HCT116 (cell line): ENCODE results near the gene SNAI1. TPM values are rescaled to one million over a fixed set of nuclear protein-coding genes. Genes with fewer than 3 reads are reported as not detected.
"Not testable (repeated sequence)": the region's sequence is repeated elsewhere in the genome, so short reads cannot be mapped to it uniquely, and the experiment has no call there.

Experiments used
- ATAC-seq: fragments of 200-7000 bp; cut with Tn5 transposase; 2 replicates; pipeline ENCODE4 v1.9.1; 2020; ENCODE audit warnings: mild to moderate bottlenecking, moderate library complexity
- BruUV-seq: library from RNA; stranded (reverse); fragments of 400-500 nt; replicated peaks from 2 replicates; lab custom pipeline; 2021; lab: Mats Ljungman, UMichigan
- CTCF ChIA-PET: fragments of 300-600 bp; sonication (Branson Sonifier 250); formaldehyde crosslinking; loops from one replicate; lab custom pipeline; 2021; ENCODE audit warnings: antibody characterized with exemption; lab: Charles Lee
- POLR2A ChIA-PET: fragments of 300-600, 350-600 bp; sonication (Branson Sonifier 250); formaldehyde crosslinking; loops from one replicate; lab custom pipeline; 2021; ENCODE audit warnings: antibody characterized with exemption; lab: Charles Lee
- RAD21 ChIA-PET, 2 experiments: fragments of 300-600 bp; sonication (Branson Sonifier 250); formaldehyde crosslinking; loops; one replicate each; lab custom pipeline; 2023; ENCODE audit warnings: low total read pairs in 2 of 2; ENCODE audit not compliant: uncharacterized antibody in 2 of 2, unreplicated experiment in 2 of 2, low non-redundant PET in 1 of 2; lab: Charles Lee
- DNase-seq: peaks from one replicate; pipeline ENCODE4 v3.0.0-alpha.2; 2010; ENCODE audit warnings: low read depth, low spot score
- H2AFZ ChIP-seq: fragments of 200-600 bp; shearing (Covaris generic), sonication (generic); 2 replicates; pipeline ENCODE4 v1.6.1; 2017; ENCODE audit warnings: low read depth, mixed run types, mixed read lengths, antibody characterized with exemption, low read length; ENCODE audit not compliant: poor library complexity, severe bottlenecking
- H3K27ac ChIP-seq: 2 replicates; pipeline ENCODE4 v1.5.1; 2012; ENCODE audit warnings: low read depth, low read length
- H3K27me3 ChIP-seq: fragments of 200-600 bp; sonication (generic); 2 replicates; pipeline ENCODE4 v1.6.1; 2016; ENCODE audit warnings: mixed run types, low read length, mixed read lengths; ENCODE audit not compliant: insufficient read depth
- H3K36me3 ChIP-seq, 2 experiments: fragments of 200-500 bp in 1 of 2; fragments of 200-600 bp in 1 of 2; sonication (Bioruptor generic) in 1 of 2; sonication (generic) in 1 of 2; 2 replicates each; pipeline versions ENCODE4 v1.5.1 to v1.6.1; 2014 to 2016; ENCODE audit warnings: low read length in 2 of 2, inconsistent platforms in 1 of 2, mixed read lengths in 1 of 2, mixed run types in 1 of 2; ENCODE audit not compliant: insufficient read depth in 2 of 2, control insufficient read depth in 1 of 2
- H3K4me1 ChIP-seq, 2 experiments: fragments of 200-600 bp in 1 of 2; sonication (generic) in 1 of 2; 2 replicates each; pipeline versions ENCODE4 v1.5.1 to v1.6.1; 2012 to 2017; ENCODE audit warnings: low read length in 2 of 2, inconsistent platforms in 1 of 2, mild to moderate bottlenecking in 1 of 2, mixed read lengths in 1 of 2, mixed run types in 1 of 2, moderate library complexity in 1 of 2; ENCODE audit not compliant: insufficient read depth in 2 of 2, control insufficient read depth in 1 of 2
- H3K4me2 ChIP-seq: fragments of 200-600 bp; sonication (generic); 2 replicates; pipeline ENCODE4 v1.6.1; 2017; ENCODE audit warnings: mixed run types, low read length, mixed read lengths
- H3K4me3 ChIP-seq, 2 experiments: fragments of 200-600 bp in 1 of 2; sonication (generic) in 1 of 2; replicated peaks in 1 of 2; 2 replicates each; pipeline ENCODE4 v1.5.1; 2011 to 2016; ENCODE audit warnings: low read length in 2 of 2, control low read depth in 1 of 2, low read depth in 1 of 2, mild to moderate bottlenecking in 1 of 2, mixed read lengths in 1 of 2, mixed run types in 1 of 2
- H3K79me2 ChIP-seq: fragments of 200-600 bp; sonication (generic); 2 replicates; pipeline ENCODE4 v1.6.1; 2017; ENCODE audit warnings: mild to moderate bottlenecking, mixed run types, low read length, moderate library complexity, mixed read lengths; ENCODE audit not compliant: insufficient read depth
- H3K9ac ChIP-seq: fragments of 200-600 bp; sonication (generic); 2 replicates; pipeline ENCODE4 v1.6.1; 2016; ENCODE audit warnings: low read length, mixed read lengths
- H3K9me2 ChIP-seq: fragments of 200-600 bp; sonication (generic), shearing (Covaris generic); 2 replicates; pipeline ENCODE4 v1.6.1; 2017; ENCODE audit warnings: mixed run types, mild to moderate bottlenecking, moderate library complexity; ENCODE audit not compliant: insufficient read depth
- H3K9me3 ChIP-seq, 2 experiments: fragments of 200-500 bp in 1 of 2; fragments of 200-600 bp in 1 of 2; sonication (Bioruptor generic) in 1 of 2; sonication (generic) in 1 of 2; 2 replicates each; pipeline ENCODE4 v1.6.1; 2014 to 2017; ENCODE audit warnings: low read length in 2 of 2, mixed read lengths in 2 of 2, inconsistent platforms in 1 of 2, low read depth in 1 of 2, mild to moderate bottlenecking in 1 of 2, mixed run types in 1 of 2, moderate library complexity in 1 of 2; ENCODE audit not compliant: control insufficient read depth in 1 of 2, insufficient read depth in 1 of 2
- H4K20me1 ChIP-seq: fragments of 200-600 bp; sonication (generic), shearing (Covaris generic); 2 replicates; pipeline ENCODE4 v1.6.1; 2017; ENCODE audit warnings: mixed run types, mild to moderate bottlenecking, moderate library complexity; ENCODE audit not compliant: insufficient read depth
- CBX3 ChIP-seq: IDR thresholded peaks from 2 replicates; pipeline ENCODE4 v1.6.1; 2012; ENCODE audit warnings: low read depth
- CEBPB ChIP-seq: IDR thresholded peaks from 2 replicates; pipeline ENCODE4 v1.6.1; 2012; ENCODE audit warnings: low read depth
- EGR1 ChIP-seq: IDR thresholded peaks from 2 replicates; pipeline ENCODE4 v1.6.1; 2012; ENCODE audit warnings: low read depth
- FOSL1 ChIP-seq: IDR thresholded peaks from 2 replicates; pipeline ENCODE4 v1.6.1; 2012; ENCODE audit warnings: low read depth
- MAX ChIP-seq: IDR thresholded peaks from 2 replicates; pipeline ENCODE4 v1.6.1; 2012
- RAD21 ChIP-seq: IDR thresholded peaks from 2 replicates; pipeline ENCODE4 v1.6.1; 2012; ENCODE audit warnings: low read depth, mild to moderate bottlenecking
- SRF ChIP-seq: IDR thresholded peaks from 2 replicates; pipeline ENCODE4 v1.6.1; 2012; ENCODE audit warnings: low read depth
- YY1 ChIP-seq: IDR thresholded peaks from 2 replicates; pipeline ENCODE4 v1.6.1; 2011; ENCODE audit warnings: low read length, low read depth, moderate library complexity, mild to moderate bottlenecking; ENCODE audit not compliant: insufficient replicate concordance; ENCODE audit errors: extremely low read depth
- ZBTB33 ChIP-seq: IDR thresholded peaks from 2 replicates; pipeline ENCODE4 v1.6.1; 2011; ENCODE audit warnings: mild to moderate bottlenecking, low read length, moderate library complexity; ENCODE audit not compliant: insufficient replicate concordance; ENCODE audit errors: extremely low read depth
- ZNF274 ChIP-seq: fragments of 200-500 bp; sonication (Bioruptor generic); IDR thresholded peaks from 2 replicates; pipeline ENCODE4 v1.6.1; 2014; ENCODE audit warnings: mild to moderate bottlenecking, low read depth, low read length, inconsistent platforms
- intact Hi-C: fragments of 100-400 bp; cut with micrococcal nuclease; formaldehyde crosslinking; loops from 2 replicates; pipeline ENCODE4 v1.10.0; 2022
- total RNA-seq: library from RNA; stranded (reverse); gene quantifications from one replicate; pipeline ENCODE4 v1.2.1, GENCODE V29; 2021; ENCODE audit not compliant: unreplicated experiment

SNAI1 gene
- total RNA-seq, 1 experiment from 2014 or later: 13.4 TPM

- TF ChIP-seq MAX: no peak
These were observed 8.8 kb upstream of the SNAI1 start (continued) for GRCh38 chr20:49973981-49974380.

GRCh38 chr20:49976542-49976941, 6.2 kb upstream of the SNAI1 start:
- no peak overlapping the region for H3K9ac ChIP-seq
- POLR2A ChIA-PET: no interaction called here
- ATAC-seq (no peak), DNase-seq (no peak)
- intact Hi-C loops: loop anchor here (10.0 kb wide), 2 partner anchors 488 to 598 kb away; no protein-coding TSS in a partner anchor
- no peaks in the 10 kb centered on the region for H3K27me3 ChIP-seq
- H3K4me3 ChIP-seq: no peak overlapping the region
- CTCF ChIA-PET: interaction anchor here (1.0 to 6.9 kb wide), 2 partner anchors 94 to 202 kb away, joined by 3 to 128 read pairs; no protein-coding TSS in a partner anchor
- no peak overlapping the region for H3K27ac ChIP-seq
- no peak overlapping the region for H3K4me2 ChIP-seq
- no peaks in the 10 kb centered on the region for H3K9me3 ChIP-seq
- no peaks in the 10 kb centered on the region for H4K20me1 ChIP-seq
- H3K79me2 ChIP-seq: no peaks in the 10 kb centered on the region
- no peaks in the 10 kb centered on the region for H3K36me3 ChIP-seq
- peaks cover 3 to 12% of the 10 kb centered on the region in 2 experiments; a peak in 3 of 4 replicates for H3K4me1 ChIP-seq
- RAD21 ChIA-PET: no interaction called here
- TF ChIP-seq SRF: no peak
- TF ChIP-seq ZBTB33: no peak
- no peak for TF ChIP-seq ZNF274
- TF ChIP-seq YY1: no peak
- TF ChIP-seq CEBPB: no peak
- TF ChIP-seq RAD21: no peak
- no peak for TF ChIP-seq FOSL1
- no peak for TF ChIP-seq EGR1
- TF ChIP-seq CBX3: no peak
- no peaks in the 10 kb centered on the region for H3K9me2 ChIP-seq
- BruUV-seq: no TSS peak
- no peak overlapping the region for H2AFZ ChIP-seq

GRCh38 chr20:49977740-49978139, 5.0 kb upstream of the SNAI1 start:
- not testable (repeated sequence) for H3K9me2 ChIP-seq, H3K4me3 ChIP-seq, H2AFZ ChIP-seq, BruUV-seq, H3K79me2 ChIP-seq, H3K36me3 ChIP-seq, ATAC-seq, H3K9me3 ChIP-seq, H3K9ac ChIP-seq, H3K27ac ChIP-seq, H3K4me2 ChIP-seq, DNase-seq, H3K27me3 ChIP-seq, H4K20me1 ChIP-seq
- ChIA-PET CTCF (interaction anchor here (1.7 to 6.9 kb wide), 4 partner anchors 8 to 192 kb away, joined by 7 to 128 read pairs (median 14); no protein-coding TSS in a partner anchor), RAD21 (interaction anchor here in 1 of 2 experiments (2.1 kb wide), 1 partner anchor 94 kb away, joined by 10 read pairs; no protein-coding TSS in a partner anchor), POLR2A (interaction anchor here (0.6 kb wide), 1 partner anchor 19 kb away, joined by 3 read pairs; no protein-coding TSS in a partner anchor)
- intact Hi-C loops: loop anchor here (10.0 kb wide), 2 partner anchors 487 to 597 kb away; no protein-coding TSS in a partner anchor
- H3K4me1 ChIP-seq: peaks cover 10 to 22% of the 10 kb centered on the region in 2 experiments
